ENCODE data around the gene PAK5.

- no peak for TF ChIP-seq GATA2 (IDR thresholded peaks at IDR 0.05; ENCODE audit: low read depth, low read length)
- TF ChIP-seq GATA3 (IDR thresholded peaks at IDR 0.05; ENCODE audit: low read depth, low read length): no peak
These were observed 178.5 kb downstream of the PAK5 start for GRCh38 chr20:9660236-9660868.

All from SH-SY5Y (cell line).